Astrocyte (in vitro differentiated cells and primary cell): ENCODE data around the gene MKLN1. TPM values are rescaled to one million over a fixed set of nuclear protein-coding genes. Genes with fewer than 3 reads are reported as not detected.
"Not testable (repeated sequence)": the region's sequence is repeated elsewhere in the genome, so short reads cannot be mapped to it uniquely, and the experiment has no call there.

Experiments
- DNase-seq: peaks from one replicate; pipeline ENCODE4 v3.0.0-alpha.2; 2010; ENCODE audit warnings: low read depth
- FAIRE-seq: peaks from 2 replicates; lab custom pipeline; 2011; peaks lifted over from hg19 to GRCh38; lab: Jason Lieb, UNC
- H2AFZ ChIP-seq: 2 replicates; pipeline ENCODE4 v1.6.0; 2012; ENCODE audit warnings: low read depth, low read length, inconsistent platforms
- H3K27ac ChIP-seq: 2 replicates; pipeline ENCODE4 v1.5.1; 2011; ENCODE audit warnings: low read depth, low read length, inconsistent platforms
- H3K27me3 ChIP-seq: 2 replicates; pipeline ENCODE4 v1.6.0; 2011; ENCODE audit warnings: low read length, inconsistent platforms; ENCODE audit not compliant: insufficient read depth
- H3K36me3 ChIP-seq: 2 replicates; pipeline ENCODE4 v1.5.1; 2011; ENCODE audit warnings: low read length, inconsistent platforms; ENCODE audit not compliant: insufficient read depth
- H3K4me1 ChIP-seq: 2 replicates; pipeline ENCODE4 v1.5.1; 2011; ENCODE audit warnings: low read length, inconsistent platforms; ENCODE audit not compliant: insufficient read depth
- H3K4me2 ChIP-seq: 2 replicates; pipeline ENCODE4 v1.6.0; 2012; ENCODE audit warnings: low read length, inconsistent platforms
- H3K4me3 ChIP-seq: 2 replicates; pipeline ENCODE4 v1.5.1; 2011; ENCODE audit warnings: low read depth, mild to moderate bottlenecking, low read length, inconsistent platforms; ENCODE audit not compliant: insufficient read depth
- H3K79me2 ChIP-seq: 2 replicates; pipeline ENCODE4 v1.6.0; 2012; ENCODE audit warnings: mild to moderate bottlenecking, low read length, inconsistent platforms; ENCODE audit not compliant: insufficient read depth
- H3K9ac ChIP-seq: 2 replicates; pipeline ENCODE4 v1.6.0; 2012; ENCODE audit warnings: mild to moderate bottlenecking, low read length, inconsistent platforms
- H3K9me3 ChIP-seq: 2 replicates; pipeline ENCODE4 v1.5.1; 2012; ENCODE audit warnings: low read depth, mild to moderate bottlenecking, low read length, inconsistent platforms; ENCODE audit not compliant: insufficient read depth
- H4K20me1 ChIP-seq: 2 replicates; pipeline ENCODE4 v1.6.0; 2012; ENCODE audit warnings: low read length, inconsistent platforms; ENCODE audit not compliant: insufficient read depth
- H3K27ac Mint-ChIP-seq: one replicate; pipeline ENCODE4 v1.8.0; 2021; ENCODE audit warnings: mild to moderate bottlenecking, mixed read lengths; ENCODE audit not compliant: unreplicated experiment
- H3K27me3 Mint-ChIP-seq: one replicate; pipeline ENCODE4 v1.8.0; 2021; ENCODE audit warnings: low read depth, mixed read lengths; ENCODE audit not compliant: unreplicated experiment
- H3K36me3 Mint-ChIP-seq: one replicate; pipeline ENCODE4 v1.8.0; 2021; ENCODE audit warnings: low read depth, mixed read lengths; ENCODE audit not compliant: unreplicated experiment
- H3K4me1 Mint-ChIP-seq: one replicate; pipeline ENCODE4 v1.8.0; 2021; ENCODE audit warnings: low read depth, mixed read lengths; ENCODE audit not compliant: unreplicated experiment
- H3K4me3 Mint-ChIP-seq: one replicate; pipeline ENCODE4 v1.8.0; 2021; ENCODE audit warnings: mild to moderate bottlenecking, moderate library complexity, mixed read lengths; ENCODE audit not compliant: unreplicated experiment
- H3K9me3 Mint-ChIP-seq: one replicate; pipeline ENCODE4 v1.8.0; 2021; ENCODE audit warnings: mild to moderate bottlenecking, mixed read lengths; ENCODE audit not compliant: unreplicated experiment
- EZH2 ChIP-seq: IDR thresholded peaks from 2 replicates; pipeline ENCODE4 v1.6.1; 2012; ENCODE audit warnings: mild to moderate bottlenecking, low read length, inconsistent platforms; ENCODE audit not compliant: insufficient read depth
- total RNA-seq: library from RNA; stranded (reverse); gene quantifications from 2 replicates; pipeline ENCODE4 v1.2.1, GENCODE V29; 2021
- TF ChIP-seq, protein P1 (sequence below): IDR thresholded peaks from 2 replicates; pipeline ENCODE4 v1.5.1; 2011; ENCODE audit warnings: low read depth, mild to moderate bottlenecking, inconsistent platforms, low read length, moderate library complexity; ENCODE audit not compliant: insufficient read depth

MKLN1 gene
- total RNA-seq, 1 donor from 2014 or later: 48.0 TPM

- no peak overlapping the region for H3K4me3 Mint-ChIP-seq
- Histone ChIP-seq H3K79me2 (no peaks in the 10 kb centered on the region), H3K9ac (no peak overlapping the region), H3K27ac (no peak overlapping the region), H3K9me3 (no peaks in the 10 kb centered on the region), H4K20me1 (no peaks in the 10 kb centered on the region), H2AFZ (no peak overlapping the region), H3K27me3 (no peaks in the 10 kb centered on the region), H3K4me2 (no peak overlapping the region), H3K36me3 (peaks cover 15% of the 10 kb centered on the region), H3K4me1 (no peaks in the 10 kb centered on the region), H3K4me3 (no peak overlapping the region)
- no peak for TF ChIP-seq EZH2
- TF ChIP-seq, protein P1, sequence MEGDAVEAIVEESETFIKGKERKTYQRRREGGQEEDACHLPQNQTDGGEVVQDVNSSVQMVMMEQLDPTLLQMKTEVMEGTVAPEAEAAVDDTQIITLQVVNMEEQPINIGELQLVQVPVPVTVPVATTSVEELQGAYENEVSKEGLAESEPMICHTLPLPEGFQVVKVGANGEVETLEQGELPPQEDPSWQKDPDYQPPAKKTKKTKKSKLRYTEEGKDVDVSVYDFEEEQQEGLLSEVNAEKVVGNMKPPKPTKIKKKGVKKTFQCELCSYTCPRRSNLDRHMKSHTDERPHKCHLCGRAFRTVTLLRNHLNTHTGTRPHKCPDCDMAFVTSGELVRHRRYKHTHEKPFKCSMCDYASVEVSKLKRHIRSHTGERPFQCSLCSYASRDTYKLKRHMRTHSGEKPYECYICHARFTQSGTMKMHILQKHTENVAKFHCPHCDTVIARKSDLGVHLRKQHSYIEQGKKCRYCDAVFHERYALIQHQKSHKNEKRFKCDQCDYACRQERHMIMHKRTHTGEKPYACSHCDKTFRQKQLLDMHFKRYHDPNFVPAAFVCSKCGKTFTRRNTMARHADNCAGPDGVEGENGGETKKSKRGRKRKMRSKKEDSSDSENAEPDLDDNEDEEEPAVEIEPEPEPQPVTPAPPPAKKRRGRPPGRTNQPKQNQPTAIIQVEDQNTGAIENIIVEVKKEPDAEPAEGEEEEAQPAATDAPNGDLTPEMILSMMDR: no peak
- peaks cover 22% of the 10 kb centered on the region for H3K36me3 Mint-ChIP-seq
- peaks cover 14% of the 10 kb centered on the region for H3K4me1 Mint-ChIP-seq
- H3K27ac Mint-ChIP-seq: no peak overlapping the region
- H3K9me3 Mint-ChIP-seq: no peaks in the 10 kb centered on the region
- FAIRE-seq (no peak), DNase-seq (no peak)
- H3K27me3 Mint-ChIP-seq: no peaks in the 10 kb centered on the region
These were observed 134.4 kb downstream of the MKLN1 start for GRCh38 chr7:131462059-131462458.

GRCh38 chr7:131462715-131463114 is 135.0 kb downstream of the MKLN1 start:
- not testable (repeated sequence) for H3K9me3 ChIP-seq, H3K4me1 ChIP-seq, H3K9me3 Mint-ChIP-seq, H3K4me2 ChIP-seq, FAIRE-seq, H3K4me3 ChIP-seq, H3K27me3 ChIP-seq, H3K79me2 ChIP-seq, H4K20me1 ChIP-seq, DNase-seq, H3K27ac ChIP-seq, H3K4me3 Mint-ChIP-seq, H3K27ac Mint-ChIP-seq, H2AFZ ChIP-seq, H3K9ac ChIP-seq, H3K27me3 Mint-ChIP-seq
- H3K36me3 Mint-ChIP-seq: peaks cover 19% of the 10 kb centered on the region
- peaks cover 22% of the 10 kb centered on the region for H3K36me3 ChIP-seq
- H3K4me1 Mint-ChIP-seq: peaks cover 15% of the 10 kb centered on the region

DNA sequence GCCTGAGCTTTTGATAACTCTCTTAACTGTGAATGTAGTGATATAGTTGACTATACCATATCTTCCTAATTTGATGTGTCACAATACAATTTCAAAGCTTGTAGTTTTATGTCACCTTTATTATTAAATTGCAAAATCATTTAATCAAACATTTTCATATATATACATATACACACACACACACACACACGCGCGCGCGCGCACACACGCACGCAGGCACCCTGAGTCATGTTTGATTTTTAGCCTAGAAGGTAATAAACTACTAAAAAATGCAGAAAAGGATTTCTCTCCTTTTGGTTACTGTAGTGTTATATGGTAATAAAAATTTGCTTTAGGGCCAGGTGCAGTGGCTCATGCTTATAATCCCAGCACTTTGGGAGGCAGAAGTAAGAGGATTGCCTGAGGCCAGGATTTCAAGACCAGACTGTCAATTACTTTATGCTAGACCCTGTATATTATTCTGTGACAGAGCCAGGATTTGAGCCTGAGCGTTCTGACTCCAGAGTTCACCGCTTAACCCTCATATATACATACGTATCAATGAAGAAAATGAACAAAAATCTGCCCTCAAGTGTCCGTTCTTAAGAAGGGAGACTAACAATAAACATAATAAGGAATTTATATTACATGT is 139.2 kb downstream of the MKLN1 start:
- no peak for FAIRE-seq
- no peak overlapping the region for H3K4me3 Mint-ChIP-seq

More for the DNA sequence above, 139.2 kb downstream of the MKLN1 start:
- Histone ChIP-seq H3K9ac (no peak overlapping the region), H2AFZ (no peak overlapping the region), H3K4me3 (no peak overlapping the region), H3K79me2 (no peaks in the 10 kb centered on the region), H3K9me3 (no peaks in the 10 kb centered on the region), H3K27me3 (no peaks in the 10 kb centered on the region), H3K4me2 (no peak overlapping the region), H3K27ac (no peak overlapping the region), H3K4me1 (no peaks in the 10 kb centered on the region), H3K36me3 (peaks cover 29% of the 10 kb centered on the region), H4K20me1 (no peaks in the 10 kb centered on the region)
- no peak for DNase-seq
- Mint-ChIP-seq H3K27me3 (no peaks in the 10 kb centered on the region), H3K27ac (no peak overlapping the region), H3K36me3 (peaks cover 27% of the 10 kb centered on the region), H3K9me3 (no peaks in the 10 kb centered on the region), H3K4me1 (peaks cover 3% of the 10 kb centered on the region)
- TF ChIP-seq EZH2: no peak
- TF ChIP-seq, protein P1: no peak
